PC-3 (cell line): Measurements from ENCODE around the gene PTPA. TPM values are rescaled to one million over a fixed set of nuclear protein-coding genes. Genes with fewer than 3 reads are reported as not detected.

ENCODE experiments used
- ATAC-seq: fragments of 200-7000 bp; cut with Tn5 transposase; 2 replicates; pipeline ENCODE4 v1.9.1; 2020; ENCODE audit warnings: mild to moderate bottlenecking, moderate library complexity
- BruUV-seq: library from RNA; stranded (reverse); fragments of 400-500 nt; replicated peaks from 2 replicates; lab custom pipeline; 2021; lab: Mats Ljungman, UMichigan
- CTCF ChIA-PET: fragments of 300-600 bp; sonication (Branson Sonifier 250); formaldehyde crosslinking; loops from one replicate; lab custom pipeline; 2022; ENCODE audit warnings: antibody characterized with exemption; lab: Charles Lee
- POLR2A ChIA-PET: fragments of 300-600 bp; sonication (Branson Sonifier 250); formaldehyde crosslinking; loops from one replicate; lab custom pipeline; 2022; ENCODE audit warnings: antibody characterized with exemption; ENCODE audit not compliant: unreplicated experiment; lab: Charles Lee
- DNase-seq: peaks from one replicate; pipeline ENCODE4 v3.0.0-alpha.2; 2015
- H2AFZ ChIP-seq: fragments of 300-600 bp; sonication (generic); 2 replicates; pipeline ENCODE4 v1.6.0; 2016; ENCODE audit warnings: antibody characterized with exemption, low read length
- H3F3A ChIP-seq: fragments of 300-600 bp; sonication (generic); one replicate; pipeline ENCODE4 v1.6.0; 2017; ENCODE audit warnings: antibody characterized with exemption, low read length, control low read depth, mild to moderate bottlenecking; ENCODE audit not compliant: unreplicated experiment
- H3K27ac ChIP-seq: fragments of 300-600 bp; sonication (generic); 2 replicates; pipeline ENCODE4 v1.5.1; 2016; ENCODE audit warnings: mild to moderate bottlenecking, low read length
- H3K27me3 ChIP-seq: fragments of 300-600 bp; sonication (generic); 2 replicates; pipeline ENCODE4 v1.6.1; 2016; ENCODE audit warnings: low read length, mixed read lengths
- H3K36me3 ChIP-seq: fragments of 300-600 bp; sonication (generic); 2 replicates; pipeline ENCODE4 v1.6.1; 2016; ENCODE audit warnings: low read depth, mixed run types, low read length, mixed read lengths
- H3K4me1 ChIP-seq: fragments of 300-600 bp; sonication (generic); 2 replicates; pipeline ENCODE4 v1.5.1; 2016; ENCODE audit warnings: low read length; ENCODE audit not compliant: insufficient read depth
- H3K4me2 ChIP-seq: fragments of 300-600 bp; sonication (generic); 2 replicates; pipeline ENCODE4 v1.6.0; 2016; ENCODE audit warnings: low read length
- H3K4me3 ChIP-seq: fragments of 300-600 bp; sonication (generic); 2 replicates; pipeline ENCODE4 v1.5.1; 2016; ENCODE audit warnings: mild to moderate bottlenecking, low read length, mixed read lengths
- H3K79me2 ChIP-seq: fragments of 300-600 bp; sonication (generic); 2 replicates; pipeline ENCODE4 v1.6.1; 2017; ENCODE audit warnings: low read length, mixed read lengths
- H3K9ac ChIP-seq: fragments of 300-600 bp; sonication (generic); 2 replicates; pipeline ENCODE4 v1.6.0; 2016; ENCODE audit warnings: mild to moderate bottlenecking, low read length
- H3K9me2 ChIP-seq: fragments of 300-600 bp; sonication (generic); replicated peaks from 2 replicates; pipeline ENCODE4 v1.6.1; 2016; ENCODE audit warnings: mixed run types, low read length, mixed read lengths
- H3K9me3 ChIP-seq: fragments of 300-600 bp; sonication (generic); 2 replicates; pipeline ENCODE4 v1.6.1; 2016; ENCODE audit warnings: low read length, mixed read lengths
- H4K20me1 ChIP-seq: fragments of 300-600 bp; sonication (generic); 2 replicates; pipeline ENCODE4 v1.6.1; 2016; ENCODE audit warnings: low read length, mixed read lengths
- EZH2 ChIP-seq: fragments of 300-600 bp; sonication (generic); IDR thresholded peaks from one replicate; pipeline ENCODE4 v1.6.1; 2017; ENCODE audit warnings: antibody characterized with exemption, mild to moderate bottlenecking, low read length; ENCODE audit not compliant: unreplicated experiment
- EZH2phosphoT487 ChIP-seq: fragments of 300-600 bp; sonication (generic); IDR thresholded peaks from 2 replicates; pipeline ENCODE4 v1.6.1; 2018; ENCODE audit warnings: mild to moderate bottlenecking, antibody characterized with exemption, low read length, borderline replicate concordance
- intact Hi-C: fragments of 100-400 bp; cut with micrococcal nuclease; formaldehyde crosslinking; loops from 2 replicates; pipeline ENCODE4 v1.9.0; 2023
- total RNA-seq: library from RNA; depleted of rRNA; stranded (reverse); fragments of >200 nt; gene quantifications from 2 replicates; pipeline ENCODE4 v1.2.3, GENCODE V29; 2014
- TF ChIP-seq, protein P1 (sequence below): fragments of 300-600 bp; sonication (generic); conservative IDR thresholded peaks from 2 replicates; pipeline ENCODE4 v1.5.1; 2017; ENCODE audit warnings: antibody characterized with exemption, low read depth, mild to moderate bottlenecking, low read length

Gene PTPA
- total RNA-seq, 1 experiment from 2014 or later: 138 TPM

DNA sequence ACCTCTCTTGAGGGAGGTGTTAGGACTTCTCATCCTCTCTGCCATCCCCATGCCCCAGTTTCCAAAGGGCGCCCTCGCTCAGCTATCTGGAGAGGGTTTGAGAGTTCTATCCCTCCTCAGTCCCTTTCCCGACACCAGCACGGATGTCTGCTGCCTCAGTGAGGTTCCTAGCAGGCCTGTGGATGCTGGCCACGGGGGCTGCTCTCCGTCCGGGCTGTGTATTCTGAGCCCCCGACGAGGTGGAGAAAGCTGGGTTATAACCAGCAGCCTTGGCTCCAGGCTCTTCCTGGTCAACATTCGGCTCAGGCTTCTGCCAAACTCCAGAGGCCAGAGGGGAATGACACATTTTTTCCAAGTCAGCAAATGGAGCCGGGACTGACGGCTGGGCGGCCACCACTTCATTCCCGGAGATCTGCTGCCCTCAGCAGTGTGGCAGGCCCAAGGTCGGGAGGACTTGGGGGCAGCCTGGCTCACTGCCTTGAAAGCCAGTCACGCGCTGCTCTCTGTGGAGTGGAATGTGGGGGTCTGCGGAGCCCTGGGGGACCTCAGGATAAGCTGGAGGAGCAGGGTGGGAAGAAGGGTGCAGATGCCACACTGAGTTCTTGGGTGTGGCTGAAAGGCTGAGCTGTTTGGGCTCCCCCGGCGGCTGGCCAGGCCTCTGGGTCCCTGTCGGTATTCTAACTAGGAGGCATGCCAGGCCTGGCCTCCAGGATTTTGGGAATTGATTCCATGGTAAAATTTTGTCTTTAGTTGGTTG, 27.4 kb downstream of the PTPA start:
- ATAC-seq: peak; percentile 9
- POLR2A ChIA-PET: interaction anchor here (0.6 kb wide), 1 partner anchor 28 kb away, joined by 5 read pairs; no protein-coding TSS in a partner anchor
- no peak overlapping the region for H2AFZ ChIP-seq
- H3K27ac ChIP-seq: peak overlapping the region; percentile 100
- no peak overlapping the region for H3K4me3 ChIP-seq
- CTCF ChIA-PET: interaction anchor here (0.5 to 0.7 kb wide), 3 partner anchors 30 to 345 kb away, joined by 3 read pairs; no protein-coding TSS in a partner anchor
- TF ChIP-seq EZH2 (no peak), EZH2phosphoT487 (no peak)
- TF ChIP-seq, protein P1, sequence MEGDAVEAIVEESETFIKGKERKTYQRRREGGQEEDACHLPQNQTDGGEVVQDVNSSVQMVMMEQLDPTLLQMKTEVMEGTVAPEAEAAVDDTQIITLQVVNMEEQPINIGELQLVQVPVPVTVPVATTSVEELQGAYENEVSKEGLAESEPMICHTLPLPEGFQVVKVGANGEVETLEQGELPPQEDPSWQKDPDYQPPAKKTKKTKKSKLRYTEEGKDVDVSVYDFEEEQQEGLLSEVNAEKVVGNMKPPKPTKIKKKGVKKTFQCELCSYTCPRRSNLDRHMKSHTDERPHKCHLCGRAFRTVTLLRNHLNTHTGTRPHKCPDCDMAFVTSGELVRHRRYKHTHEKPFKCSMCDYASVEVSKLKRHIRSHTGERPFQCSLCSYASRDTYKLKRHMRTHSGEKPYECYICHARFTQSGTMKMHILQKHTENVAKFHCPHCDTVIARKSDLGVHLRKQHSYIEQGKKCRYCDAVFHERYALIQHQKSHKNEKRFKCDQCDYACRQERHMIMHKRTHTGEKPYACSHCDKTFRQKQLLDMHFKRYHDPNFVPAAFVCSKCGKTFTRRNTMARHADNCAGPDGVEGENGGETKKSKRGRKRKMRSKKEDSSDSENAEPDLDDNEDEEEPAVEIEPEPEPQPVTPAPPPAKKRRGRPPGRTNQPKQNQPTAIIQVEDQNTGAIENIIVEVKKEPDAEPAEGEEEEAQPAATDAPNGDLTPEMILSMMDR: no peak
- BruUV-seq: no TSS peak
- no peaks in the 10 kb centered on the region for H4K20me1 ChIP-seq
- DNase-seq: peak; percentile 12
- H3F3A ChIP-seq: peaks cover 5% of the 10 kb centered on the region
- H3K4me2 ChIP-seq: no peak overlapping the region; the same call in 1 of the 2 replicates
- H3K9me3 ChIP-seq: no peaks in the 10 kb centered on the region
- H3K27me3 ChIP-seq: no peaks in the 10 kb centered on the region
- H3K9me2 ChIP-seq: no peaks in the 10 kb centered on the region
- H3K79me2 ChIP-seq: peaks cover 14% of the 10 kb centered on the region
- intact Hi-C loops: loop anchor here (2.0 to 5.0 kb wide), 2 partner anchors 36 to 474 kb away; no protein-coding TSS in a partner anchor
- H3K36me3 ChIP-seq: peaks cover 10% of the 10 kb centered on the region; the same call in 1 of the 2 replicates
- H3K9ac ChIP-seq: peak overlapping the region; percentile 99; the same call in 1 of the 2 replicates
- H3K4me1 ChIP-seq: peaks cover 30% of the 10 kb centered on the region

- Histone ChIP-seq H4K20me1 (no peaks in the 10 kb centered on the region), H3K4me3 (peak overlapping the region; percentile 59), H3K4me2 (peak overlapping the region; percentile 91), H2AFZ (peak overlapping the region; percentile 56; the same call in 1 of the 2 replicates), H3F3A (peaks cover 5% of the 10 kb centered on the region), H3K27me3 (no peaks in the 10 kb centered on the region), H3K27ac (peak overlapping the region; percentile 100), H3K4me1 (peaks cover 30% of the 10 kb centered on the region), H3K9me2 (no peaks in the 10 kb centered on the region), H3K9ac (peak overlapping the region; percentile 99), H3K36me3 (peaks cover 12% of the 10 kb centered on the region; the same call in 1 of the 2 replicates), H3K9me3 (no peaks in the 10 kb centered on the region), H3K79me2 (peaks cover 14% of the 10 kb centered on the region)
- TF ChIP-seq, protein P1: peak; percentile 87
- TF ChIP-seq EZH2phosphoT487 (no peak), EZH2 (no peak)
- ATAC-seq: peak; percentile 60
- ChIA-PET POLR2A (interaction anchor here (0.5 to 1.0 kb wide), 5 partner anchors 28 to 344 kb away, joined by 3 to 9 read pairs (median 5); partner anchors contain the start of gene ENDOG), CTCF (interaction anchor here (0.5 to 1.5 kb wide), 9 partner anchors 8 to 468 kb away, joined by 3 to 9 read pairs (median 3); no protein-coding TSS in a partner anchor)
- intact Hi-C loops: loop anchor here (2.0 to 5.0 kb wide), 2 partner anchors 35 to 473 kb away; no protein-coding TSS in a partner anchor
- BruUV-seq: TSS peak; percentile 80
- DNase-seq: peak; percentile 88
These were observed 28.2 kb downstream of the PTPA start for GRCh38 chr9:129139233-129139992.
